Left lobe of liver (tissue), 2 donors: ENCODE measurements around the gene RGPD8. TPM values are rescaled to one million over a fixed set of nuclear protein-coding genes. Genes with fewer than 3 reads are reported as not detected.

ENCODE experiments used
- ATAC-seq: fragments of 200-7000 bp; cut with Tn5 transposase; one replicate; pipeline ENCODE4 v1.9.1; 2020; ENCODE audit warnings: mild to moderate bottlenecking, moderate library complexity
- DNase-seq: peaks from one replicate; pipeline ENCODE4 v3.0.0-alpha.2; 2020; ENCODE audit warnings: low spot score
- total RNA-seq: library from RNA; stranded (reverse); gene quantifications from one replicate; pipeline ENCODE4 v1.2.1, GENCODE V29; 2021
- donor health status: DM: no; HTN: no; CAD: no; lungs with moderate emphysema.
- donor health status: DM: no; HTN: yes; CAD: no.

The RGPD8 gene
- total RNA-seq, 1 donor from 2014 or later = 6.7 TPM

DNA sequence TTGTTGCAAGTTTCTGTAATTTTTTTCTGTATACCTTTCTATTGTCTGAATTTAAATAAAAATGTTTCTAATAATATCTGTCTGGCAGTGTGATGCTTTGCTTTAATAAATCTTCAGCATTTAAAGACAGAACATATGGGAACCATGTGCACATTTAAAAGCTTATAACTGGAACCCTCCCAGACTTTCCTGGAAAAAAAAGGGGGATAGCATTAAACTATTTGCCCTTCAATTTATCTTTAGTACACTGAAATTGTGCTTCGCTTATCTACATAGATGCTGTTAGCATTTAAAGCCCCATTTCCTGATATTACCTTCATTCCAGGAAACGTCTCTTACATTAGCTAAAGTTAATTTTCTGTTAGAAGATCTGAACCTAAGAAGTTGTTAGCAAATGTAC is 93.5 kb downstream of the RGPD8 start:
- ATAC-seq = no peak

DNA sequence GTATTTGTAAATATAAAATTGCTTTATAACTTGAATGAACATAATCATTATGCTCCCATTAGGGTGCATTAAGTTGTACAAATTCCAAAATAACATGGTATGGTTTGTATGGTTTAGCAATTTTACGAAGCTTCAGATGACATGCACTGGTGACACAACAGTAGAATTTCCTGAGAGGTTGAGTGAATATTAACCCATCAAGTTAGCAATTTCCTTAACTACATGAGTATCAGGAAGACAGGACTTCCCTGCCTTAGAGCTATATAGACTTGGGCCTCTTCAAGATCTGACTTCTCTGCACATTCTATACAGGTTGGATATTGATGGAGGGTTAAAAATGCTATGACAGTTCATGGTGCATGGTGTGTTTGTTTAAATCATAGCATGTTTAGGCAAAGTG is 97.8 kb downstream of the RGPD8 start:
- ATAC-seq (no peak), DNase-seq (no peak)

More for the DNA sequence above, 93.5 kb downstream of the RGPD8 start:
- DNase-seq = no peak

DNA sequence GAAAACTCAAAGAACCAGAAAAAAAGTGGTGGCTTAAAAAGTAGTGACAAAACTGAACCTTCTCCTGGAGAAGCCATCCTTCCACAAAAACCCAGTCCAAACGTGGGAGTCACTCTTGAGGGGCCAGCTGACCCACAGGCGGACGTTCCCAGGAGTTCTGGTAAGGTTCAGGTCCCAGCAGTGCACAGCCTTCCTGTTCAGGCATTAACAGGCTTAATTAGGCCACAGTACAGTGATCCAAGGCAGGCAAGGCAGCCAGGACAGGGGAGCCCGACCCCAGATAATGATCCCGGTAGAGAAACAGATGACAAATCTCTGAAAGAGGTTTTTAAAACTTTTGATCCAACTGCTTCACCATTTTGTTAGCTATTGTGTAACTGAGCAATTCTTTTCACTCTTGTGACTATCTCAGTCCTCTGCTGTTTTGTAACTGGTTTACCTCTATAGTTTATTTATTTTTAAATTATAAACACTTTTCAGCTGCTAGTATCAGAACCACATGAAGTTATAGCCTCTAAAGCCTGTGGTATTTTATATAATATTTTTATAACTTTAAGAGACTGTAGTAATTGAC is 101.2 kb downstream of the RGPD8 start:
- DNase-seq (no peak), ATAC-seq (peak; percentile 64)

DNA sequence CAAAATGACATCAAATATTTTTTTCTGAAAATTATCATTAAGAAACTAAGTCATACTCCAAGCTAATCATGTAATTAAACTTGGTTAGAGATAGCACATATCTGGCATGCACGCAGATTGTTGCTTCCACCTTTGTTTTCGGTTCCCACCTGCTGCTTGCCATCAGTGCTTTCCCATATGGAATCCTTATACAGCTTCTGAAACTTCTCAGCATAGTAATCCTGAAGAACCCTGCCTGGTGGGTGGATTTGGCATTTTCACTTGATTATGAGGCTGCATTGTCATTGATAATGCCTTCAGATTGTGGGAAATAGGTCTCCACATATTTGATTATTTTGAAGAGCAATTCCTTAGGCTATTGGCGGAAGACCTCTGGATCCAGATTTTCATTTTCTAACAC is 110.5 kb downstream of the RGPD8 start:
- ATAC-seq (no peak), DNase-seq (no peak)

DNA sequence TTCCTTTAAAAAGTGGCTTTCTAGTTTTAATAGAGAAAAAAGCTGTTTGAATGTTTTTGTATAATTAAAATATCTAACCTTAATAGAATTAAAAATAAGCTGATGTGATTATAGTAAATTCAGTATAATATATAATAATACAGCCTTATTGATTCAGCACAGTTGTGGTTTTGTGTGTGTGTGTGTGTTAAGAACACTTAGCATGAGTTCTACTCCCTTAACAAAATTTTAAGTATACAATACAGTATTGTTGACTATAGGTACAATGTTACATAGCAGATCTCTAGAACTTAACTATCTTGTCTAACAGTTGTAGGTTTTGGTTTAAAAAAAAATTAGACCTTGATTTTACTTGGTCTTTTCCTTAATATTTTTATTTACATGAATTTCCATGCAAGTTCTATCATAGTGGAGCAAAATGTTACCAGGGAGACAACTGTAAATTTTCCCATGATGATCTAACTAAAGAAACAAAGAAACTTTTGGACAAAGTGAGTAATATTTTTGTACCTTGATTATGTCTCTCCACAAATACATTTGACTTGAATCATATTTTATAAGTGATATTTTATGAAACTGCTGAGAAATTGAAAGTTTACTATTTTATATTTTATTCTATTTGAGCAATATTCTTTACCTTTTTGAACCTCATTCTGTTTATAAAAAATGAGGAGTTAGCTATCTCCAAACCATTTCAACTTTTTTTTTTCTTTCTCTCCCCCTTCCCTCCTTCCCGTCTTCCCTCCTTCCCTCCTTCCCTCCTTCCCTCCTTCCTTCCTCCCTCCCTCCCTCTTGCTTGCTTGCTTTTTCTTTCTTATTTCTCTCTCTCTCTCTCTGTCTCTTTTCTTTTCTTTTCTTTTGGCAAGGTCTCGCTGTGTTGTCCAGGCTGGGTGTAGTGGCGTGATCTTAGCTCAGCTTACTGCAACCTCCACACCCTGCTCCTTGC is 111.8 kb downstream of the RGPD8 start:
- no peak for ATAC-seq
- DNase-seq = no peak

Other genes with a start within 250 kb of the RGPD8 start
- gene ZC3H8, start 178.6 kb downstream of the RGPD8 start, total RNA-seq = 5.3 TPM
- gene ZC3H6, start 158.0 kb downstream of the RGPD8 start, total RNA-seq = 3.7 TPM
- 16.4 TPM for gene TTL, start 48.5 kb upstream of the RGPD8 start, total RNA-seq
- 16.2 TPM for gene POLR1B, start 108.8 kb upstream of the RGPD8 start, total RNA-seq
- 21.2 TPM for gene CHCHD5, start 151.0 kb upstream of the RGPD8 start, total RNA-seq
- 12.9 TPM for gene SLC20A1, start 212.3 kb upstream of the RGPD8 start, total RNA-seq